GM20431 (cell line): ENCODE results near the gene NCBP1.
"Not testable (repeated sequence)": the region's sequence is repeated elsewhere in the genome, so short reads cannot be mapped to it uniquely, and the experiment has no call there.

Experiments
- in situ Hi-C: fragments of 300-500 bp; cut with MseI, MboI; formaldehyde crosslinking; loops from one replicate; pipeline ENCODE4 v1.15.0; 2020; ENCODE audit warnings: low sequenced_read_pairs; ENCODE audit not compliant: unreplicated experiment

Gene NCBP1

GRCh38 chr9:97666907-97667686, 33.5 kb downstream of the NCBP1 start:
- in situ Hi-C loops, result no loop called here

GRCh38 chr9:97668485-97668884, 34.9 kb downstream of the NCBP1 start:
- in situ Hi-C loops, result no loop called here

GRCh38 chr9:97670586-97670985, 37.0 kb downstream of the NCBP1 start:
- in situ Hi-C loops, result no loop called here

- in situ Hi-C loops, result no loop called here
Observed at GRCh38 chr9:97672403-97672802, 38.8 kb downstream of the NCBP1 start.

GRCh38 chr9:97673922-97674321, 40.3 kb downstream of the NCBP1 start:
- in situ Hi-C loops, result no loop called here

GRCh38 chr9:97675655-97676054, 42.0 kb downstream of the NCBP1 start:
- in situ Hi-C loops, result no loop called here

- in situ Hi-C loops, result no loop called here
Observed at GRCh38 chr9:97682242-97682641, 48.6 kb downstream of the NCBP1 start.

- in situ Hi-C loops, result no loop called here
Observed at GRCh38 chr9:97688654-97689053, 55.0 kb downstream of the NCBP1 start.

GRCh38 chr9:97689401-97690180, 56.0 kb downstream of the NCBP1 start:
- in situ Hi-C loops, result no loop called here

GRCh38 chr9:97694769-97695168, 61.1 kb downstream of the NCBP1 start:
- in situ Hi-C loops, result no loop called here

GRCh38 chr9:97695390-97695789, 61.8 kb downstream of the NCBP1 start:
- in situ Hi-C loops, result no loop called here

- in situ Hi-C loops, result no loop called here
Observed at GRCh38 chr9:97695995-97696802, 62.6 kb downstream of the NCBP1 start.

GRCh38 chr9:97696803-97697601, 63.4 kb downstream of the NCBP1 start, which contains the start of gene XPA:
XPA (minus strand) TSS chr9:97697340; CDS start chr9:97697292, 48 bp downstream.
- in situ Hi-C loops, result no loop called here

- in situ Hi-C loops, result no loop called here
Observed at GRCh38 chr9:97697837-97698236, 64.2 kb downstream of the NCBP1 start.

- in situ Hi-C loops, result no loop called here
Observed at GRCh38 chr9:97698865-97699264, 65.2 kb downstream of the NCBP1 start.

- in situ Hi-C loops, result not testable (repeated sequence)
Observed at GRCh38 chr9:97699281-97699680, 65.7 kb downstream of the NCBP1 start.

- in situ Hi-C loops, result not testable (repeated sequence)
Observed at GRCh38 chr9:97699824-97700223, 66.2 kb downstream of the NCBP1 start.

GRCh38 chr9:97703437-97704344, 70.1 kb downstream of the NCBP1 start:
- in situ Hi-C loops, result no loop called here

GRCh38 chr9:97704345-97704677, 70.7 kb downstream of the NCBP1 start:
- in situ Hi-C loops, result no loop called here
